ENCODE measurements around the gene CAST. TPM values are rescaled to one million over a fixed set of nuclear protein-coding genes. Genes with fewer than 3 reads are reported as not detected.
A peak's percentile ranks its signal among the peaks of the same experiment; 100 is the strongest.

The CAST gene
- total RNA-seq, 2 experiments from 2014 or later: 197 to 200 TPM

DNA sequence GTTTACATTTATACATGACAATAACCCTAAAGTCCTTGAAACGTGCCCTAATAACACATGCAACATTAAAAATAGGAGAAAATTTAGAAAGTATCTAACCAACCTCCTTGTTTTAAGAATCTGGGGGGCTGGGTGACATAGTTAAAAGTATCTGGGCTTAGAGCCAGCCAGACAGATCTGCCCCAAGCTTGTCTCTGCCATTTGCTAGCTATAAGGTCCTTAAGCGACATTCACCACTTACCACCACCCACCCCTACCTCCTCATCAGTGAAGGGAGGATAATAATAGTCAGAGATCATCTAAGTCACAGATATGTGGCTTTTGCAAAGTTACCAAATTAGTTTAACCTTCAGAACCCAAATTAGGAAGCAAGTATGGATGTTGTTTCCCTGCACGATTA is 33.8 kb upstream of the CAST start:
- ATAC-seq (ENCODE audit: poor library complexity): no peak
- Mint-ChIP-seq H3K4me1 (ENCODE audit: low read depth) (no peaks in the 10 kb centered on the region), H3K36me3 (ENCODE audit: low read depth) (no peaks in the 10 kb centered on the region), H3K27me3 (peaks cover 2% of the 10 kb centered on the region), H3K27ac (no peak overlapping the region), H3K4me3 (no peak overlapping the region), H3K9me3 (no peaks in the 10 kb centered on the region)
- intact Hi-C loops (cut with DNase I, micrococcal nuclease): no loop called here
- Histone ChIP-seq H3K27ac (ENCODE audit: low read depth in 1 of 2, low read length in 2 of 2) (no peak overlapping the region), H3K4me1 (ENCODE audit: insufficient read depth, low read length) (no peaks in the 10 kb centered on the region), H3K36me3 (ENCODE audit: insufficient read depth, low read length) (no peaks in the 10 kb centered on the region), H3K27me3 (ENCODE audit: control insufficient read depth in 1 of 2, insufficient read depth in 2 of 2, low read length in 2 of 2) (no peaks in the 10 kb centered on the region), H3K4me3 (ENCODE audit: low read length) (no peak overlapping the region), H3K9me3 (ENCODE audit: control insufficient read depth in 1 of 2, insufficient read depth in 1 of 2, low read length in 2 of 2) (no peaks in the 10 kb centered on the region)
- CTCF ChIA-PET: no interaction called here
- POLR2A ChIA-PET: interaction anchor here (1.1 kb wide), 1 partner anchor 34 kb away, joined by 3 read pairs; the partner anchor contains the start of gene CAST
- no peak for DNase-seq
- TF ChIP-seq, protein P1, sequence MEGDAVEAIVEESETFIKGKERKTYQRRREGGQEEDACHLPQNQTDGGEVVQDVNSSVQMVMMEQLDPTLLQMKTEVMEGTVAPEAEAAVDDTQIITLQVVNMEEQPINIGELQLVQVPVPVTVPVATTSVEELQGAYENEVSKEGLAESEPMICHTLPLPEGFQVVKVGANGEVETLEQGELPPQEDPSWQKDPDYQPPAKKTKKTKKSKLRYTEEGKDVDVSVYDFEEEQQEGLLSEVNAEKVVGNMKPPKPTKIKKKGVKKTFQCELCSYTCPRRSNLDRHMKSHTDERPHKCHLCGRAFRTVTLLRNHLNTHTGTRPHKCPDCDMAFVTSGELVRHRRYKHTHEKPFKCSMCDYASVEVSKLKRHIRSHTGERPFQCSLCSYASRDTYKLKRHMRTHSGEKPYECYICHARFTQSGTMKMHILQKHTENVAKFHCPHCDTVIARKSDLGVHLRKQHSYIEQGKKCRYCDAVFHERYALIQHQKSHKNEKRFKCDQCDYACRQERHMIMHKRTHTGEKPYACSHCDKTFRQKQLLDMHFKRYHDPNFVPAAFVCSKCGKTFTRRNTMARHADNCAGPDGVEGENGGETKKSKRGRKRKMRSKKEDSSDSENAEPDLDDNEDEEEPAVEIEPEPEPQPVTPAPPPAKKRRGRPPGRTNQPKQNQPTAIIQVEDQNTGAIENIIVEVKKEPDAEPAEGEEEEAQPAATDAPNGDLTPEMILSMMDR (IDR thresholded peaks at IDR 0.05): no peak

DNA sequence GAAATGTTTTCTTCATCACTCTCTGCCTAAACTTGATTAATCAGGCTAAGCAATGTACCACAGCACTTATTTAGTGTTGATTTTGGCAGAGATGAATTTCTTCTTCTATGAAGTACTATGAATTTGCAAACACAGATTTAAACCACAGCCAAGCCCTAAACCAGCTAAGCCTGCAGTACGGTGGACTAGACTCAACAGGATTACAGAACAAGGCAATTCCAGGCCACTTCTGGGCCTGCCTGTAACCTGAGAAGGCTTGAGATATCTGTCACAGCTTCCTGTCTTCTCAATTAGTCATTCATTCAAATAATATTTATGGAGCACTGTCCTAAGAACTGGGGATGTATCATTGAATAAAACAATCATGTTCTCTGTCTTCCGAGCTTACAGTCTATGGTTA is 32.4 kb upstream of the CAST start:
- H3K27me3 Mint-ChIP-seq: peaks cover 14% of the 10 kb centered on the region
- H3K4me1 Mint-ChIP-seq (ENCODE audit: low read depth): no peaks in the 10 kb centered on the region
- CTCF ChIA-PET: interaction anchor here (0.8 kb wide), 1 partner anchor 12 kb away, joined by 3 read pairs; no protein-coding TSS in a partner anchor
- no peak overlapping the region for H3K4me3 Mint-ChIP-seq
- Histone ChIP-seq H3K27ac (ENCODE audit: low read depth in 1 of 2, low read length in 2 of 2) (no peak overlapping the region), H3K4me3 (ENCODE audit: low read length) (no peak overlapping the region), H3K27me3 (ENCODE audit: control insufficient read depth in 1 of 2, insufficient read depth in 2 of 2, low read length in 2 of 2) (no peaks in the 10 kb centered on the region), H3K4me1 (ENCODE audit: insufficient read depth, low read length) (no peaks in the 10 kb centered on the region), H3K9me3 (ENCODE audit: control insufficient read depth in 1 of 2, insufficient read depth in 1 of 2, low read length in 2 of 2) (no peaks in the 10 kb centered on the region), H3K36me3 (ENCODE audit: insufficient read depth, low read length) (no peaks in the 10 kb centered on the region)
- intact Hi-C loops (cut with DNase I, micrococcal nuclease): no loop called here
- POLR2A ChIA-PET: no interaction called here
- no peak for DNase-seq
- H3K9me3 Mint-ChIP-seq: no peaks in the 10 kb centered on the region
- no peaks in the 10 kb centered on the region for H3K36me3 Mint-ChIP-seq (ENCODE audit: low read depth)
- ATAC-seq (ENCODE audit: poor library complexity): no peak
- H3K27ac Mint-ChIP-seq: no peak overlapping the region
- TF ChIP-seq, protein P1 (IDR thresholded peaks at IDR 0.05): no peak

DNA sequence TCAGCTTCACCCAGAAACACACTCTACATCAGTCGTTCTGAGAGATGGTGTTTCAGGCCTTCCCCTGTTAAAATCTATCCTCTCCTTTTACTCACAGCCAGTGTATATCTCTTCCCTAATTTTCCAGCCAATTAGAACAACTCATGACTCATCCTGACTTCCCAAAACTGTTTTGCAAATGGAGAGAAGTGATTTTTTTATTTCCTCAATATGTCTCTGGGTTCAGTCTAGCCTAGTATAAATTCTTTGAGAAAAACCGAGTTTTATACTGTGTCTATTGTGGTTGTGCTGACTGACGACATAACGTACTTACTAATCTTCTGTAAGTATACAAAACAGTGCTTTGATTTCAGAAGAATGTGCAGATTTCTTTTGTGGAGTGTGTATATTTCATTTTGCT is 28.4 kb upstream of the CAST start:
- intact Hi-C loops (cut with DNase I, micrococcal nuclease): no loop called here
- no peaks in the 10 kb centered on the region for H3K9me3 ChIP-seq (ENCODE audit: control insufficient read depth in 1 of 2, insufficient read depth in 1 of 2, low read length in 2 of 2)
- H3K4me3 Mint-ChIP-seq: no peak overlapping the region
- H3K27ac Mint-ChIP-seq: no peak overlapping the region
- H3K4me1 Mint-ChIP-seq (ENCODE audit: low read depth): no peaks in the 10 kb centered on the region
- no peaks in the 10 kb centered on the region for H3K9me3 Mint-ChIP-seq
- TF ChIP-seq, protein P1 (IDR thresholded peaks at IDR 0.05): no peak
- peak in 2 of 14 experiments; percentile 17 to 22 for DNase-seq
- ATAC-seq (ENCODE audit: poor library complexity): no peak
- no peaks in the 10 kb centered on the region for H3K4me1 ChIP-seq (ENCODE audit: insufficient read depth, low read length)
- no peaks in the 10 kb centered on the region for H3K36me3 ChIP-seq (ENCODE audit: insufficient read depth, low read length)
- no peak overlapping the region for H3K4me3 ChIP-seq (ENCODE audit: low read length)
- H3K27ac ChIP-seq (ENCODE audit: low read depth in 1 of 2, low read length in 2 of 2): no peak overlapping the region
- H3K27me3 ChIP-seq (ENCODE audit: control insufficient read depth in 1 of 2, insufficient read depth in 2 of 2, low read length in 2 of 2): no peaks in the 10 kb centered on the region
- H3K36me3 Mint-ChIP-seq (ENCODE audit: low read depth): no peaks in the 10 kb centered on the region
- H3K27me3 Mint-ChIP-seq: peaks cover 14% of the 10 kb centered on the region
- POLR2A ChIA-PET: no interaction called here
- CTCF ChIA-PET: no interaction called here

Measured in CD4-positive, alpha-beta T cell (primary cell).